Trophoblast cell (in vitro differentiated cells and primary cell): ENCODE results near the gene DNASE1L2.

Experiments used
- DNase-seq, 2 donors: peaks; one replicate each; pipeline ENCODE4 v3.0.0-alpha.2; 2016
- H2AFZ ChIP-seq: 2 replicates; pipeline ENCODE4 v1.6.1; 2013; ENCODE audit warnings: low read length, moderate library complexity, mild to moderate bottlenecking; ENCODE audit not compliant: insufficient read depth, poor library complexity
- H2AK5ac ChIP-seq: 2 replicates; pipeline ENCODE4 v1.6.1; 2013; ENCODE audit warnings: mild to moderate bottlenecking, low read length
- H2BK120ac ChIP-seq: 2 replicates; pipeline ENCODE4 v1.6.1; 2013; ENCODE audit warnings: low read length, mild to moderate bottlenecking, moderate library complexity; ENCODE audit not compliant: insufficient read depth, poor library complexity
- H2BK12ac ChIP-seq: 2 replicates; pipeline ENCODE4 v1.6.1; 2013; ENCODE audit warnings: mild to moderate bottlenecking, low read length, moderate library complexity
- H2BK5ac ChIP-seq: 2 replicates; pipeline ENCODE4 v1.6.1; 2013; ENCODE audit warnings: low read length, low read depth, moderate library complexity, mild to moderate bottlenecking; ENCODE audit not compliant: poor library complexity
- H3K14ac ChIP-seq: 2 replicates; pipeline ENCODE4 v1.6.1; 2013; ENCODE audit warnings: mild to moderate bottlenecking, low read length
- H3K18ac ChIP-seq: 2 replicates; pipeline ENCODE4 v1.6.1; 2013; ENCODE audit warnings: mild to moderate bottlenecking, low read length
- H3K23ac ChIP-seq: 2 replicates; pipeline ENCODE4 v1.6.1; 2013; ENCODE audit warnings: low read length
- H3K27ac ChIP-seq: 2 replicates; pipeline ENCODE4 v1.5.1; 2013; ENCODE audit warnings: low read depth, mild to moderate bottlenecking, inconsistent platforms, low read length, moderate library complexity
- H3K27me3 ChIP-seq: 2 replicates; pipeline ENCODE4 v1.6.1; 2013; ENCODE audit warnings: inconsistent platforms, mild to moderate bottlenecking, low read length, moderate library complexity; ENCODE audit not compliant: insufficient read depth
- H3K36me3 ChIP-seq, 2 experiments: 1 replicate in 1 of 2; 2 replicates in 1 of 2; pipeline ENCODE4 v1.6.1; 2013; ENCODE audit warnings: low read length in 2 of 2, mild to moderate bottlenecking in 2 of 2, moderate library complexity in 1 of 2; ENCODE audit not compliant: insufficient read depth in 2 of 2, control insufficient read depth in 1 of 2
- H3K4ac ChIP-seq: 2 replicates; pipeline ENCODE4 v1.6.1; 2013; ENCODE audit warnings: low read depth, mild to moderate bottlenecking, low read length, moderate library complexity
- H3K4me1 ChIP-seq, 2 experiments: 1 replicate in 1 of 2; 2 replicates in 1 of 2; pipeline ENCODE4 v1.6.1; 2013; ENCODE audit warnings: low read length in 2 of 2, mild to moderate bottlenecking in 2 of 2, moderate library complexity in 1 of 2; ENCODE audit not compliant: insufficient read depth in 2 of 2, control insufficient read depth in 1 of 2
- H3K4me2 ChIP-seq: 2 replicates; pipeline ENCODE4 v1.6.1; 2013; ENCODE audit warnings: inconsistent platforms, mild to moderate bottlenecking, low read length, moderate library complexity
- H3K4me3 ChIP-seq: 2 replicates; pipeline ENCODE4 v1.5.1; 2013; ENCODE audit warnings: mild to moderate bottlenecking, low read depth, low read length, inconsistent platforms
- H3K79me1 ChIP-seq: one replicate; pipeline ENCODE4 v1.6.1; 2013; ENCODE audit warnings: low read length
- H3K79me2 ChIP-seq: 2 replicates; pipeline ENCODE4 v1.6.1; 2013; ENCODE audit warnings: low read length, mild to moderate bottlenecking; ENCODE audit not compliant: control insufficient read depth, insufficient read depth, poor library complexity
- H3K9ac ChIP-seq: 2 replicates; pipeline ENCODE4 v1.6.1; 2013; ENCODE audit warnings: mild to moderate bottlenecking, low read length
- H3K9me3 ChIP-seq: 2 replicates; pipeline ENCODE4 v1.6.1; 2013; ENCODE audit warnings: low read depth, mild to moderate bottlenecking, control low read depth, inconsistent platforms, low read length; ENCODE audit not compliant: insufficient read depth
- H4K12ac ChIP-seq: 2 replicates; pipeline ENCODE4 v1.6.1; 2013; ENCODE audit warnings: low read depth, mild to moderate bottlenecking, low read length, moderate library complexity
- H4K8ac ChIP-seq: 2 replicates; pipeline ENCODE4 v1.6.1; 2013; ENCODE audit warnings: low read depth, mild to moderate bottlenecking, low read length, moderate library complexity
- H4K91ac ChIP-seq: one replicate; pipeline ENCODE4 v1.6.1; 2013; ENCODE audit warnings: low read depth, mild to moderate bottlenecking, low read length, moderate library complexity
- WGBS: extraction: QIAGEN DNeasy Blood & Tissue Kit; methylation state at CpG from one replicate; pipeline ENCODE4 v1.1.7; 2013; ENCODE audit warnings: missing lambda C conversion rate; ENCODE audit not compliant: insufficient read length, insufficient coverage; ENCODE audit errors: extremely low coverage; 5-methylcytosine and 5-hydroxymethylcytosine counted together

Gene DNASE1L2

GRCh38 chr16:2205104-2205966 is 30.9 kb upstream of the DNASE1L2 start, which contains the start of gene MLST8:
TSS of gene MLST8 (plus strand) at chr16:2205454. CDS start at chr16:2206086, 632 bp downstream.
- peak within 1 kb of the TSS; percentile 99 for H3K14ac ChIP-seq
- H3K4ac ChIP-seq: peak within 1 kb of the TSS; percentile 89
- H2BK120ac ChIP-seq: peak within 1 kb of the TSS; percentile 98
- peaks cover 35% of the 10 kb centered on the region in 2 experiments for H3K36me3 ChIP-seq
- peak within 1 kb of the TSS; percentile 93 for H3K4me3 ChIP-seq
- peak within 1 kb of the TSS; percentile 98 for H4K12ac ChIP-seq
- peak within 1 kb of the TSS; percentile 22 for H2AK5ac ChIP-seq
- H3K27ac ChIP-seq: peak within 1 kb of the TSS; percentile 82
- no peaks in the 10 kb centered on the region for H3K9me3 ChIP-seq
- H4K91ac ChIP-seq: peak within 1 kb of the TSS; percentile 98
- no peaks in the 10 kb centered on the region for H3K27me3 ChIP-seq
- no CpG with 5 or more reads among the region's 93 CpGs for WGBS
- H3K4me2 ChIP-seq: peak within 1 kb of the TSS; percentile 92
- peak within 1 kb of the TSS; percentile 0 for H2BK12ac ChIP-seq
- DNase-seq: peak; percentile 60 to 87
- H4K8ac ChIP-seq: peak within 1 kb of the TSS; percentile 99
- H3K23ac ChIP-seq: no peak within 1 kb of the TSS
- H3K9ac ChIP-seq: peak within 1 kb of the TSS; percentile 99
- peak within 1 kb of the TSS; percentile 99 for H2BK5ac ChIP-seq
- peaks cover 13% of the 10 kb centered on the region for H3K79me1 ChIP-seq
- peak within 1 kb of the TSS; percentile 98 for H3K18ac ChIP-seq
- peaks cover 8% of the 10 kb centered on the region for H3K79me2 ChIP-seq
- peaks cover 12 to 14% of the 10 kb centered on the region in 2 experiments for H3K4me1 ChIP-seq
- H2AFZ ChIP-seq: peak within 1 kb of the TSS; percentile 93

GRCh38 chr16:2205967-2206313 is 30.3 kb upstream of the DNASE1L2 start:
- Histone ChIP-seq H3K14ac (peak overlapping the region; percentile 38), H3K79me1 (peaks cover 13% of the 10 kb centered on the region), H3K4ac (peak overlapping the region; percentile 46), H2BK12ac (peak overlapping the region; percentile 0), H2AK5ac (peak overlapping the region; percentile 22), H3K23ac (no peak overlapping the region), H3K4me1 (peaks cover 15 to 20% of the 10 kb centered on the region in 2 experiments), H4K91ac (peak overlapping the region; percentile 52), H3K36me3 (peaks cover 35% of the 10 kb centered on the region in 2 experiments), H3K27me3 (no peaks in the 10 kb centered on the region), H3K18ac (peak overlapping the region; percentile 8), H3K9me3 (no peaks in the 10 kb centered on the region), H3K4me3 (peak overlapping the region; percentile 93), H2BK5ac (no peak overlapping the region), H3K79me2 (peaks cover 8% of the 10 kb centered on the region), H4K12ac (peak overlapping the region; percentile 46), H2AFZ (peak overlapping the region; percentile 68), H4K8ac (peak overlapping the region; percentile 99), H2BK120ac (peak overlapping the region; percentile 2), H3K27ac (peak overlapping the region; percentile 27), H3K9ac (peak overlapping the region; percentile 81), H3K4me2 (peak overlapping the region; percentile 92)
- no peak for DNase-seq
- WGBS: no CpG with 5 or more reads among the region's 16 CpGs

GRCh38 chr16:2206420-2206779 is 29.8 kb upstream of the DNASE1L2 start:
- Histone ChIP-seq H3K4me2 (peak overlapping the region; percentile 92), H3K23ac (no peak overlapping the region), H3K79me2 (peaks cover 8% of the 10 kb centered on the region), H3K79me1 (peaks cover 15% of the 10 kb centered on the region), H2BK12ac (no peak overlapping the region), H3K4me1 (peaks cover 17 to 23% of the 10 kb centered on the region in 2 experiments), H4K8ac (peak overlapping the region; percentile 99), H2AFZ (peak overlapping the region; percentile 68), H4K91ac (peak overlapping the region; percentile 52), H2AK5ac (peak overlapping the region; percentile 22), H3K27me3 (no peaks in the 10 kb centered on the region), H3K4ac (peak overlapping the region; percentile 46), H4K12ac (peak overlapping the region; percentile 46), H3K9me3 (no peaks in the 10 kb centered on the region), H3K4me3 (no peak overlapping the region), H3K36me3 (peaks cover 35% of the 10 kb centered on the region in 2 experiments), H3K27ac (no peak overlapping the region), H3K14ac (peak overlapping the region; percentile 38), H2BK5ac (no peak overlapping the region), H2BK120ac (no peak overlapping the region), H3K18ac (no peak overlapping the region), H3K9ac (no peak overlapping the region)
- no CpG with 5 or more reads among the region's 18 CpGs for WGBS
- no peak for DNase-seq

GRCh38 chr16:2206780-2207433 is 29.3 kb upstream of the DNASE1L2 start:
- H3K4me2 ChIP-seq: no peak overlapping the region

More at GRCh38 chr16:2206780-2207433, 29.3 kb upstream of the DNASE1L2 start:
- H3K4me3 ChIP-seq: no peak overlapping the region
- H4K91ac ChIP-seq: no peak overlapping the region
- H3K27ac ChIP-seq: no peak overlapping the region
- no peak overlapping the region for H2AK5ac ChIP-seq
- H3K9ac ChIP-seq: no peak overlapping the region
- H2BK5ac ChIP-seq: no peak overlapping the region
- H4K12ac ChIP-seq: no peak overlapping the region
- WGBS: no CpG with 5 or more reads among the region's 23 CpGs
- no peak overlapping the region for H3K14ac ChIP-seq
- peaks cover 15% of the 10 kb centered on the region for H3K79me1 ChIP-seq
- H2BK12ac ChIP-seq: no peak overlapping the region
- H3K27me3 ChIP-seq: no peaks in the 10 kb centered on the region
- DNase-seq: no peak
- H3K4me1 ChIP-seq: peaks cover 20 to 27% of the 10 kb centered on the region in 2 experiments
- H3K23ac ChIP-seq: no peak overlapping the region
- H3K9me3 ChIP-seq: no peaks in the 10 kb centered on the region
- peaks cover 38% of the 10 kb centered on the region in 2 experiments for H3K36me3 ChIP-seq
- no peak overlapping the region for H2AFZ ChIP-seq
- H2BK120ac ChIP-seq: no peak overlapping the region
- no peak overlapping the region for H3K4ac ChIP-seq
- no peak overlapping the region for H4K8ac ChIP-seq
- H3K79me2 ChIP-seq: peaks cover 8% of the 10 kb centered on the region
- no peak overlapping the region for H3K18ac ChIP-seq
